PFSK-1 (cell line): ENCODE measurements around the gene ZNF597.

Source experiments
- FOXP2 ChIP-seq: optimal IDR thresholded peaks from 2 replicates; pipeline ENCODE3; 2011; ENCODE audit warnings: borderline replicate concordance, control low read depth, inconsistent platforms; ENCODE audit not compliant: insufficient read depth; ENCODE audit errors: extremely low read length, extremely low read depth
- POLR2AphosphoS5 ChIP-seq: IDR thresholded peaks from 2 replicates; pipeline ENCODE4 v1.6.1; 2012; ENCODE audit warnings: low read depth, mild to moderate bottlenecking, control low read depth, low read length, moderate library complexity
- SIN3A ChIP-seq: IDR thresholded peaks from 2 replicates; pipeline ENCODE4 v1.6.1; 2012; ENCODE audit warnings: mild to moderate bottlenecking, low read length, moderate library complexity, borderline replicate concordance; ENCODE audit not compliant: insufficient read depth
- TAF1 ChIP-seq: IDR thresholded peaks from 2 replicates; pipeline ENCODE4 v1.6.1; 2012; ENCODE audit warnings: low read length, control low read depth, borderline replicate concordance; ENCODE audit not compliant: insufficient read depth
- TF ChIP-seq, protein P1 (sequence below), 2 experiments: IDR thresholded peaks; 2 replicates each; pipeline versions ENCODE4 v1.6.1 to v1.8.0; 2011 to 2012; ENCODE audit warnings: low read depth in 2 of 2, low read length in 2 of 2, control low read depth in 1 of 2, inconsistent platforms in 1 of 2, mild to moderate bottlenecking in 1 of 2, moderate library complexity in 1 of 2; ENCODE audit not compliant: insufficient read depth in 1 of 2

The ZNF597 gene

DNA sequence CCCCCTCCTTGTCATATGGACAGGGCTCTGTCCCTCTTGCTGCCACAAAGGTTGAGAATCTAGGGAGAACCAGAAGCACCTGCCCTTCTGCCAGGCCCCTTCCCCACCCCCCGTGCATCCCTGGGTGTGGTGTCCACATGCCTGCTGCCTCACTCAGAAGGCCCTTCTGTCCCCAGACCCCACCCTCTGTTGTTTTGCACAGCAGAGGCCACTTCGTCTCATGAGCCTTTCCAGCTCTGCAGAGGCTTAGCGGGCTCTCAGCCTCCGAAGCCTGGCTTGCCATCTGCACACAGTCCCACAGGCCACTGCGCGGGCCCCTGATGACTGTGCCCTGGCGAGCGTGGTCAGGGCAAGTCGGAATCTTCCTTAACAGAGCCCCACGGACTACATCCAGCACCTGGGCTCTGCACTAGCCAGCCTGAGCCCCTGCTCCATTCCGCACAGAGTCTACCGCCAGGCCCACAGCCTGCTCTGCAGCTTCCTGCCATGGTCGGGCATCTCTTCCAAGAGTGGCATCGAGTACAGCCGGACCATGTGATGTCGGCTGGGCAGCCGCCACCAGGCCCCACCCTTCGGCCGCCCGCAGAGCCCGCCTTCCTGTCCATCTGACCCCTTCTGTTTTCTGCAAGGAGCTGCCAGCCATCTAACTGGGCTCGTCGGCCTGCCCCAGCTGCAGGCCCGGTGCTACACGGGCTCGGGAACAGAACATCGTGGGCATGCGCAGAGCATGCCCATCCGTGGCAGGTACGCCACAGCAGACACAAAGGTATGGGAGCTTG lies 41.2 kb upstream of the ZNF597 start:
- TF ChIP-seq FOXP2 (no peak), SIN3A (no peak), POLR2AphosphoS5 (no peak), TAF1 (no peak)
- TF ChIP-seq, protein P1, sequence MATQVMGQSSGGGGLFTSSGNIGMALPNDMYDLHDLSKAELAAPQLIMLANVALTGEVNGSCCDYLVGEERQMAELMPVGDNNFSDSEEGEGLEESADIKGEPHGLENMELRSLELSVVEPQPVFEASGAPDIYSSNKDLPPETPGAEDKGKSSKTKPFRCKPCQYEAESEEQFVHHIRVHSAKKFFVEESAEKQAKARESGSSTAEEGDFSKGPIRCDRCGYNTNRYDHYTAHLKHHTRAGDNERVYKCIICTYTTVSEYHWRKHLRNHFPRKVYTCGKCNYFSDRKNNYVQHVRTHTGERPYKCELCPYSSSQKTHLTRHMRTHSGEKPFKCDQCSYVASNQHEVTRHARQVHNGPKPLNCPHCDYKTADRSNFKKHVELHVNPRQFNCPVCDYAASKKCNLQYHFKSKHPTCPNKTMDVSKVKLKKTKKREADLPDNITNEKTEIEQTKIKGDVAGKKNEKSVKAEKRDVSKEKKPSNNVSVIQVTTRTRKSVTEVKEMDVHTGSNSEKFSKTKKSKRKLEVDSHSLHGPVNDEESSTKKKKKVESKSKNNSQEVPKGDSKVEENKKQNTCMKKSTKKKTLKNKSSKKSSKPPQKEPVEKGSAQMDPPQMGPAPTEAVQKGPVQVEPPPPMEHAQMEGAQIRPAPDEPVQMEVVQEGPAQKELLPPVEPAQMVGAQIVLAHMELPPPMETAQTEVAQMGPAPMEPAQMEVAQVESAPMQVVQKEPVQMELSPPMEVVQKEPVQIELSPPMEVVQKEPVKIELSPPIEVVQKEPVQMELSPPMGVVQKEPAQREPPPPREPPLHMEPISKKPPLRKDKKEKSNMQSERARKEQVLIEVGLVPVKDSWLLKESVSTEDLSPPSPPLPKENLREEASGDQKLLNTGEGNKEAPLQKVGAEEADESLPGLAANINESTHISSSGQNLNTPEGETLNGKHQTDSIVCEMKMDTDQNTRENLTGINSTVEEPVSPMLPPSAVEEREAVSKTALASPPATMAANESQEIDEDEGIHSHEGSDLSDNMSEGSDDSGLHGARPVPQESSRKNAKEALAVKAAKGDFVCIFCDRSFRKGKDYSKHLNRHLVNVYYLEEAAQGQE (IDR thresholded peaks at IDR 0.05; ENCODE audit: insufficient read depth in 1 of 2, low read depth in 2 of 2, low read length in 2 of 2), result no peak

DNA sequence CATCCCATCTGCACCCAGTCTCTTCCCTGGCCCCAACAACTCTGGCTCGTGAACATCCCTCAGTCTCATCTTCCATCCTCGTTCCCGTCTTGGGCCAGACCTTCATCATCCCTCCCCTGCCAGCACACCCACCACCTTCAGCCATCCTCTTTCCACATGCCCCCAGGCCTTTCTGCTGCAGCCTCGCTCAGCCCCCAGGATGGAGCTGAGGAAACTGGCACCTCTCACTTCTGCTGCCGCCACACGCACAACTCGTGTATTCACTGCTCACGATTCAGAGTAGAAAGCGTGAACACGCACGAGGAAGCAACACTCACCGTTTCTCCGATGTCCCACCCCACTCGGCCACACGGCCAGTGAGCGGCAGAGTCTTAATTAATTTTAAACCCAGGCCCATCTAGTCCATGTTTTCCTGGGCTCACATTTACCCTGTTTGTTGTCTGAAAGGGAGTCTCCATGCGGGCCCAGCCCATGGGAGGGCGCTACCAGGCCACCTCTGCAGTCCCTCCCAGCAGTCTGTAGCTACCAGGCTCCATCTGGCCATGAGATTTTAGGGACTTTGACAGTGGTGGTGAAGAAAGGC lies 39.4 kb upstream of the ZNF597 start:
- TF ChIP-seq FOXP2 (no peak), TAF1 (no peak), SIN3A (no peak), POLR2AphosphoS5 (no peak)
- TF ChIP-seq, protein P1 (IDR thresholded peaks at IDR 0.05; ENCODE audit: insufficient read depth in 1 of 2, low read depth in 2 of 2, low read length in 2 of 2), result no peak

DNA sequence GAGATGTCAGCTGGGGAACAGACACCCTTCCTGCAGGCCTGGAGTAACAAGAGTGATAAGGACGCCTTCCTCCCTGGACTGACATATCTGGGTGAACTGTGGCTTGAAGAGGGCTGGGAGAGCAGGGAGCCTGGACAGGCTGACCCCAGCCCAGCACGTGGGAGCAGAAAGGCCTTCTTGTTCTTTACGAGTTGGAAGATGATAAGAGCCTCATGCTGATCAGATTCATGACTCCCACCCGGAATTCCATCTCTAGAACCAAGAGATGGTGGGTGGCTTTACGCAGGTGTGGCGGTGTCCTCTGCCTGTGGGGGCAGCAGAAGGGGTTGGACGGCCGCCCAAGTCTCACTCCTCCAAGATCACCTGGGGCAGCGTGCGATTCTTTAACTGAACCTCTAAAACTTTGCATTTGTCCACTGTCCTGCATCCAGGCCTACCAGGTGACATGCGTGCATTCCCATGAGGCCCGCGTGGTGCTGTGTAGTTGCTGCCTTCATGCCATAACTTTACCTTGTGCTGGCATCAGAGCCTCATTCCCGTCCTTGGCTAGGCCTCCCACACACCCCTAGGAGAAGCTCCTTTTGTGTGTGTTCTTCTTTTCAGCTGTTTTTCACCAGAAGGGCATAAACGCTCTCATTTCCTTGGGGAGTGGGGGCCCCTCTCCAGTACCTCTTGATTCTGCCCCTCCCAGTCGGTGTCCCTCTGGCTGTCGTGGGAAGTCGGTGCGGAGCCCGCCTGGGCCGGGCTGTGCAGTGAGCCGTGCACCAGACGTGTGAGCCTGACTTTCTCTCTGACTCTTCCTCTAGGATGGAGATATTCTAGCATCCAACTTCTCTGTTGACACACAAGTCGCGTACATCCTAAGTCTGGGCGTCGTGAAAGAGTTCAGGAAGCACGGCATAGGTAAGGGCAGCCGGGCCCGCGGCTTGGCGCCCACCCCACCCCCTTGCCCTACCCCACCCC lies 38.7 kb upstream of the ZNF597 start:
- TF ChIP-seq TAF1 (no peak), FOXP2 (no peak), POLR2AphosphoS5 (no peak), SIN3A (no peak)
- TF ChIP-seq, protein P1 (IDR thresholded peaks at IDR 0.05; ENCODE audit: insufficient read depth in 1 of 2, low read depth in 2 of 2, low read length in 2 of 2), result no peak

DNA sequence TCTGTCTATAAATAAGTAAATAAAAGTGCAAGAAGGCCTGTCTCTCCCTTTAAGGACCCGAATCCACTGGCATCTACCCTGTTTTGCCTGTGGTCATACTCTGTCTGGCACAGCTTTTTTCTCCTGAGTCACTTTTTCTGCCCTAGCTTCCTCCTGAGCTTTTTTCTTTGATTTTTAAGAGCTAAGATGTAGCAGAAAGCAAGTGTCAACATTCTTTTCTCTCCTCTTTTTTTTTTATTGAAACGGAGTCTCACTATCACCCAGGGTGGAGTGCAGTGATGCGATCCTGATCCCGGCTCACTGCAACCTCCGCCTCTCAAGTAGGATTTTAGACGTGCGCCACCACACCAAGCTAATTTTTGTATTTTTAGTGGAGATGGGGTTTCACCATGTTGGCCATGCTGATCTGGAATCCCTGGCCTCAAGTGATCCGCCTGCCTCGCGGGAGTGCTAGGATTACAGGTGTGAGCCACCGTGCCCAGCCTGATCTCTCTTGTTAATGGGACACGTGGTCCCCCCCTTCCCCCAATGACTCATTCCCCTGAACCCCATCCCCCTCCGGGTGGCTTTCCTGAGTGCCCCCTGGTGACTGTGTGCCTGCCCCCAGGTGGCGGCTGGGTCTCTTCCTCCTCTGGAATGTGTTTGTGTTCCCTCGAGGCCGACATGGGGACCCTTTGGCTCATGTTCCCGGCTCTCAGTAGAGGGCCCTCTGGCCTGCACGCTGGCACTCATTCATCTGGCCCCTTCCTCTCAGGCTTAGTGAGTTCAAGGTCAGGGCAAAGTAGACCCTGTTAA lies 37.8 kb upstream of the ZNF597 start:
- TF ChIP-seq SIN3A, result no peak
- TF ChIP-seq POLR2AphosphoS5, result no peak
- TF ChIP-seq, protein P1 (IDR thresholded peaks at IDR 0.05; ENCODE audit: insufficient read depth in 1 of 2, low read depth in 2 of 2, low read length in 2 of 2), result no peak
- no peak for TF ChIP-seq FOXP2
- no peak for TF ChIP-seq TAF1
